Right atrium auricular region (tissue), 2 donors: ENCODE measurements around the gene ACMSD. TPM values are rescaled to one million over a fixed set of nuclear protein-coding genes. Genes with fewer than 3 reads are reported as not detected.

Experiments
- DNase-seq: peaks from one replicate; pipeline ENCODE4 v3.0.0-alpha.2; 2019; ENCODE audit warnings: low spot score
- H3K27ac ChIP-seq, 2 donors: fragments of 200-600 bp; sonication (generic); 1 replicate in 1 of 2; 2 replicates in 1 of 2; pipeline ENCODE4 v1.5.1; 2016 to 2019
- H3K27me3 ChIP-seq, 2 donors: fragments of 200-600 bp; sonication (generic); one replicate each; pipeline versions ENCODE4 v1.5.1 to v1.6.0; 2017 to 2019
- H3K36me3 ChIP-seq: fragments of 200-600 bp; sonication (generic); one replicate; pipeline ENCODE4 v1.5.1; 2016
- H3K4me1 ChIP-seq, 2 donors: fragments of 200-600 bp; sonication (generic); one replicate each; pipeline versions ENCODE4 v1.5.1 to v1.6.0; 2017 to 2019
- H3K4me3 ChIP-seq, 2 donors: fragments of 200-600 bp; sonication (generic); 1 replicate in 1 of 2; 2 replicates in 1 of 2; pipeline ENCODE4 v1.5.1; 2017 to 2019; ENCODE audit warnings: mild to moderate bottlenecking in 1 of 2, moderate library complexity in 1 of 2
- H3K9me3 ChIP-seq, 2 donors: fragments of 200-600 bp; sonication (generic); one replicate each; pipeline ENCODE4 v1.5.1; 2019
- total RNA-seq, 2 donors: library from RNA; depleted of rRNA; stranded (reverse); fragments of >200 nt; gene quantifications; one replicate each; pipeline ENCODE4 v1.1.0, GENCODE V29; 2016
- TF ChIP-seq, protein P1 (sequence below), 2 donors: fragments of 200-600 bp; sonication (generic); IDR thresholded peaks; one replicate each; pipeline ENCODE4 v1.5.1; 2019; ENCODE audit warnings: antibody characterized with exemption in 2 of 2

ACMSD gene
- total RNA-seq, 2 donors from 2014 or later, result not detected

GRCh38 chr2:134875309-134875708, 36.9 kb downstream of the ACMSD start:
- TF ChIP-seq, protein P1, sequence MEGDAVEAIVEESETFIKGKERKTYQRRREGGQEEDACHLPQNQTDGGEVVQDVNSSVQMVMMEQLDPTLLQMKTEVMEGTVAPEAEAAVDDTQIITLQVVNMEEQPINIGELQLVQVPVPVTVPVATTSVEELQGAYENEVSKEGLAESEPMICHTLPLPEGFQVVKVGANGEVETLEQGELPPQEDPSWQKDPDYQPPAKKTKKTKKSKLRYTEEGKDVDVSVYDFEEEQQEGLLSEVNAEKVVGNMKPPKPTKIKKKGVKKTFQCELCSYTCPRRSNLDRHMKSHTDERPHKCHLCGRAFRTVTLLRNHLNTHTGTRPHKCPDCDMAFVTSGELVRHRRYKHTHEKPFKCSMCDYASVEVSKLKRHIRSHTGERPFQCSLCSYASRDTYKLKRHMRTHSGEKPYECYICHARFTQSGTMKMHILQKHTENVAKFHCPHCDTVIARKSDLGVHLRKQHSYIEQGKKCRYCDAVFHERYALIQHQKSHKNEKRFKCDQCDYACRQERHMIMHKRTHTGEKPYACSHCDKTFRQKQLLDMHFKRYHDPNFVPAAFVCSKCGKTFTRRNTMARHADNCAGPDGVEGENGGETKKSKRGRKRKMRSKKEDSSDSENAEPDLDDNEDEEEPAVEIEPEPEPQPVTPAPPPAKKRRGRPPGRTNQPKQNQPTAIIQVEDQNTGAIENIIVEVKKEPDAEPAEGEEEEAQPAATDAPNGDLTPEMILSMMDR (IDR thresholded peaks at IDR 0.05), result no peak
- Histone ChIP-seq H3K9me3 (no peaks in the 10 kb centered on the region), H3K36me3 (no peaks in the 10 kb centered on the region), H3K4me3 (no peak overlapping the region), H3K27ac (no peak overlapping the region), H3K27me3 (no peaks in the 10 kb centered on the region), H3K4me1 (peaks cover 0 to 3% of the 10 kb centered on the region in 2 donors)
- DNase-seq, result no peak

DNA sequence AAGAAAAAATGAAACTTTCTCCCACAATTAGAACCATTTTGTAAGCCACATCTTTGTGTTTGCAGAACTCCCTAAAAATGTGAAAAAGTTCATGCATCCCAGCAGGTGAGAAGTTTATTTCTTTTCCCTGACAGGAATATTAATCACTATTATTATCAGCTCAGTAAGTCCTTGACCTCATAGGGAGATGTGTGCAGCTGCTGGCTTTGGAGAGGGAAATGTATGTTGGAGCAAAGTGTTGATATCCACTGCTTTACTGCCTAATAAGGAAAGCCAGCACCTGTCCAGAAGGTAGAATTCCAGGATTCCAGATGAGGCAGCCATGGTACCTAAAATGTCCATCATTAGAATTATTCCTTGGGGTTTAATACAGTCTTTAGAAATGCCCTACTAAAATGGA, 44.4 kb downstream of the ACMSD start:
- Histone ChIP-seq H3K4me1 (no peaks in the 10 kb centered on the region), H3K4me3 (no peak overlapping the region), H3K9me3 (no peaks in the 10 kb centered on the region), H3K27me3 (no peaks in the 10 kb centered on the region), H3K36me3 (no peaks in the 10 kb centered on the region), H3K27ac (no peak overlapping the region)
- DNase-seq, result no peak
- TF ChIP-seq, protein P1 (IDR thresholded peaks at IDR 0.05), result no peak

- Histone ChIP-seq H3K36me3 (no peaks in the 10 kb centered on the region), H3K27me3 (no peaks in the 10 kb centered on the region), H3K4me1 (no peaks in the 10 kb centered on the region), H3K4me3 (no peak overlapping the region), H3K27ac (no peak overlapping the region), H3K9me3 (no peaks in the 10 kb centered on the region)
- TF ChIP-seq, protein P1 (IDR thresholded peaks at IDR 0.05), result no peak
- DNase-seq, result no peak
These were observed 45.3 kb downstream of the ACMSD start for GRCh38 chr2:134883552-134884293.

- Histone ChIP-seq H3K36me3 (no peaks in the 10 kb centered on the region), H3K4me3 (no peak overlapping the region), H3K9me3 (no peaks in the 10 kb centered on the region), H3K4me1 (no peaks in the 10 kb centered on the region), H3K27me3 (no peaks in the 10 kb centered on the region), H3K27ac (no peak overlapping the region)
- TF ChIP-seq, protein P1 (IDR thresholded peaks at IDR 0.05), result no peak
- DNase-seq, result no peak
These were observed 46.0 kb downstream of the ACMSD start for GRCh38 chr2:134884435-134884834.

GRCh38 chr2:134892282-134893035, 54.0 kb downstream of the ACMSD start:
- TF ChIP-seq, protein P1 (IDR thresholded peaks at IDR 0.05), result no peak
- no peak for DNase-seq
- H3K27ac ChIP-seq, result no peak overlapping the region
- H3K9me3 ChIP-seq, result no peaks in the 10 kb centered on the region
- H3K36me3 ChIP-seq, result no peaks in the 10 kb centered on the region
- H3K4me3 ChIP-seq, result no peak overlapping the region
- no peaks in the 10 kb centered on the region for H3K4me1 ChIP-seq
- no peaks in the 10 kb centered on the region for H3K27me3 ChIP-seq
